K562 (cell line): Measurements from ENCODE around the gene ZNF264. TPM values are rescaled to one million over a fixed set of nuclear protein-coding genes. Genes with fewer than 3 reads are reported as not detected.

Experiments used
- ARID3A ChIP-seq: IDR thresholded peaks from 2 replicates; pipeline ENCODE4 v1.6.1; 2012; ENCODE audit warnings: low read depth, low read length, improper control_type of control experiment, borderline replicate concordance
- ASH1L ChIP-seq: fragments of 450-650 bp; IDR thresholded peaks from 2 replicates; pipeline ENCODE4 v1.6.1; 2018; ENCODE audit warnings: borderline replicate concordance, mild to moderate bottlenecking, low read depth; ENCODE audit not compliant: partially characterized antibody
- KDM4B ChIP-seq, 2 experiments: fragments of 450-650 bp in 1 of 2; sonication (generic) in 1 of 2; IDR thresholded peaks; 2 replicates each; pipeline ENCODE4 v1.6.1; 2016 to 2017; ENCODE audit warnings: borderline replicate concordance in 2 of 2, antibody characterized with exemption in 1 of 2, low read depth in 1 of 2, mild to moderate bottlenecking in 1 of 2
- NFIC ChIP-seq: fragments of 450-650 bp; IDR thresholded peaks from 2 replicates; pipeline ENCODE4 v1.6.1; 2017; ENCODE audit warnings: mild to moderate bottlenecking, inconsistent platforms
- PKNOX1 ChIP-seq: fragments of 450-650 bp; IDR thresholded peaks from 2 replicates; pipeline ENCODE4 v1.6.1; 2016
- SMAD2 ChIP-seq: fragments of 150-350 bp; IDR thresholded peaks from 2 replicates; pipeline ENCODE4 v1.6.1; 2014; ENCODE audit warnings: low read depth, mild to moderate bottlenecking, low read length
- SMARCC2 ChIP-seq: fragments of 450-650 bp; IDR thresholded peaks from 2 replicates; pipeline ENCODE4 v1.6.1; 2017; ENCODE audit warnings: antibody characterized with exemption, moderate library complexity, mild to moderate bottlenecking, low read depth
- SP1 ChIP-seq: sonication (generic); formaldehyde crosslinking; IDR thresholded peaks from 2 replicates; pipeline ENCODE4 v1.8.1; 2022; ENCODE audit warnings: mild to moderate bottlenecking, missing genetic modification reagents
- TARDBP ChIP-seq: fragments of 450-650 bp; IDR thresholded peaks from 2 replicates; pipeline ENCODE4 v1.6.1; 2016
- TOE1 ChIP-seq, 2 experiments: fragments of 450-650 bp in 1 of 2; sonication (generic) in 1 of 2; formaldehyde crosslinking in 1 of 2; IDR thresholded peaks; 2 replicates each; pipeline versions ENCODE4 v1.7.1 to v1.8.0; 2016 to 2022; ENCODE audit warnings: borderline replicate concordance in 2 of 2, mild to moderate bottlenecking in 2 of 2, antibody characterized with exemption in 1 of 2, inconsistent platforms in 1 of 2, low read depth in 1 of 2, missing genetic modification reagents in 1 of 2, moderate library complexity in 1 of 2
- TRIM24 ChIP-seq, 2 experiments: fragments of 450-650 bp; IDR thresholded peaks; 2 replicates each; pipeline ENCODE4 v1.6.1; 2016
- ZC3H8 ChIP-seq: fragments of 450-650 bp; IDR thresholded peaks from 2 replicates; pipeline ENCODE4 v1.6.1; 2017
- ZNF174 ChIP-seq: fragments of 250-450 bp; sonication (Bioruptor Pico); IDR thresholded peaks from 2 replicates; pipeline ENCODE4 v1.4.0; 2020; ENCODE audit warnings: mild to moderate bottlenecking
- ZNF449 ChIP-seq: fragments of 250-450 bp; sonication (Bioruptor Pico); IDR thresholded peaks from 2 replicates; pipeline ENCODE4 v1.8.0; 2022; ENCODE audit warnings: moderate library complexity, mild to moderate bottlenecking, inconsistent platforms
- ZNF785 ChIP-seq: fragments of 250-450 bp; sonication (Bioruptor Pico); IDR thresholded peaks from 2 replicates; pipeline ENCODE4 v1.4.0; 2020; ENCODE audit warnings: mild to moderate bottlenecking
- polyA plus RNA-seq, 8 experiments: library from polyadenylated mRNA; depleted of rRNA in 4 of 8; stranded (reverse) in 5 of 8; unstranded in 3 of 8; fragments of >200 nt; fragmentation: Nextera tagmentation in 2 of 8; fragmentation: Illumina TruSeq in 1 of 8; extraction: Ambion mirVana in 2 of 8; extraction: Trizol in 1 of 8; gene quantifications; 2 replicates each; pipeline versions ENCODE4 v1.2.1 to v1.2.3, GENCODE V29; 2011 to 2014; ENCODE audit warnings: inconsistent platforms in 1 of 8, missing spikeins in 1 of 8
- total RNA-seq, 7 experiments: library from RNA; depleted of rRNA in 6 of 7; stranded (reverse); fragments of >200 nt in 6 of 7; fragmentation: Illumina TruSeq in 2 of 7; extraction: Trizol in 2 of 7; gene quantifications; 2 replicates each; pipeline versions ENCODE4 v1.2.1 to v1.2.3, GENCODE V29; 2011 to 2021; ENCODE audit warnings: low replicate concordance in 1 of 7
- TF ChIP-seq, protein P1 (sequence below): sonication (generic); formaldehyde crosslinking; IDR thresholded peaks from 2 replicates; pipeline ENCODE4 v1.8.1; 2023; ENCODE audit warnings: mild to moderate bottlenecking, missing genetic modification reagents
- TF ChIP-seq, protein P2 (sequence below): fragments of 450-650 bp; IDR thresholded peaks from 2 replicates; pipeline ENCODE4 v1.6.1; 2016; ENCODE audit warnings: antibody characterized with exemption
- TF ChIP-seq, protein P3 (sequence below): fragments of 450-650 bp; formaldehyde crosslinking; conservative IDR thresholded peaks from 2 replicates; pipeline ENCODE4 v1.4.0; 2022; ENCODE audit warnings: mild to moderate bottlenecking, missing genetic modification characterization

The ZNF264 gene
- total and polyA plus RNA-seq, 9 of the 15 experiments (the other 6 are each of a cell fraction or from before 2014, with no cell fraction given) = 0.08 to 7.9 (median 1.3) TPM

DNA sequence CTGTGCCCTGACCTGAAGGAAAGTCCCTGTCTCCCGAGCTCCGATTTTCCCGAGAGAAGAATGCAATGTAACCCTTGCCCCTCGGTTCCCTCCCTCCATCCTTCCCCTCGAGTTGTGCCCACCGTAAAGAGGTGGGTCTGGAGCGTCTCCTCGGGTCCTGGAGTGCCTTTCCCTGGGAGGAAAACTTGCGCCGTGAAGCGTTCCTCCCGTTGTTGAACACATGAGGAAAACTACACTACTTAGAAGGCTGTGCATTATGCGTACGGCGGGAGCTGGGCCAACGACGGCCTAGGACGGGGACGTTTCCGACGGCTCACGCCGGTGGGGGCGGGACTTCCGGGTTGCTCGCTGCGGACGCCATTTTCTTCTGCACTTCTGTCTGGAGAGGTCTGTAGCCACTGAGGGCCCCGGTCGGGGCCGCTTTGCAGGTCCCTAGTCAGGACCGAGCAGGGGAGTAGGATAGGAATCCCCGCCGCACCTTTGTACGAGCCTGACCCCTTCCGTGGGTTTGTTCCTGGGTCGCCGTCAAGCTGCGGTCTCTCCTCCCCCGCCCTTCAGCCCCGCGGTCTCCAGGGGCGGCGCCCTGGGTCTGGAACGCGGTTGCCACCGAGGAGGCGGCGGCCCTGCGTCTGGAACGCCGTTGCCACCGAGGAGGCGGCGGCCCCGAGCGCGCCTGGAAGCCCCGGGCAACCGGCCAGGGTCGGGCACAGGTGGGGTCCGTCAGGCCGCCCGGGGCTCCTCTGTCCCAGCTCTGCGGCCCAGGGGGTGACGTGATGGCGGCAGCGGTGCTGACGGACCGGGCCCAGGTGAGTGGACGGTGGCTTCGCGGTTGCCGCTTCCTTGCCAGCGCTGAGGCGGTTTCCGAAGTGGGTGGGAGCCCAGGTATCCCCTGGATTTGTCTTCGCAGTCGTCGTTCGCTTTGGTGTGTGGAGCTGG is at the start of gene ZNF264 (continued):
- TF ChIP-seq, protein P1, sequence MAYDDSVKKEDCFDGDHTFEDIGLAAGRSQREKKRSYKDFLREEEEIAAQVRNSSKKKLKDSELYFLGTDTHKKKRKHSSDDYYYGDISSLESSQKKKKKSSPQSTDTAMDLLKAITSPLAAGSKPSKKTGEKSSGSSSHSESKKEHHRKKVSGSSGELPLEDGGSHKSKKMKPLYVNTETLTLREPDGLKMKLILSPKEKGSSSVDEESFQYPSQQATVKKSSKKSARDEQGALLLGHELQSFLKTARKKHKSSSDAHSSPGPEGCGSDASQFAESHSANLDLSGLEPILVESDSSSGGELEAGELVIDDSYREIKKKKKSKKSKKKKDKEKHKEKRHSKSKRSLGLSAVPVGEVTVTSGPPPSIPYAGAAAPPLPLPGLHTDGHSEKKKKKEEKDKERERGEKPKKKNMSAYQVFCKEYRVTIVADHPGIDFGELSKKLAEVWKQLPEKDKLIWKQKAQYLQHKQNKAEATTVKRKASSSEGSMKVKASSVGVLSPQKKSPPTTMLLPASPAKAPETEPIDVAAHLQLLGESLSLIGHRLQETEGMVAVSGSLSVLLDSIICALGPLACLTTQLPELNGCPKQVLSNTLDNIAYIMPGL (CRISPR knock-in tag) = no peak
- TF ChIP-seq ZNF785 (no peak), SP1 (CRISPR knock-in tag) (no peak), PKNOX1 (0 out of 2 replicates have a peak, but pooled peaks have one; percentile 14), ZNF174 (CRISPR knock-in tag) (no peak), TARDBP (no peak), ASH1L (no peak), TRIM24 (IDR thresholded peaks at IDR 0.05) (no peak), ARID3A (no peak), ZNF449 (CRISPR knock-in tag) (no peak), NFIC (peak; percentile 78), SMAD2 (no peak), TOE1 (IDR thresholded peaks at IDR 0.05; ENCODE audit: borderline replicate concordance) (no peak), TOE1 (CRISPR knock-in tag; IDR thresholded peaks at IDR 0.05; ENCODE audit: borderline replicate concordance, low read depth) (no peak), SMARCC2 (no peak), KDM4B (IDR thresholded peaks at IDR 0.05; ENCODE audit: borderline replicate concordance in 2 of 2, low read depth in 1 of 2) (no peak), ZC3H8 (no peak)
- TF ChIP-seq, protein P2, sequence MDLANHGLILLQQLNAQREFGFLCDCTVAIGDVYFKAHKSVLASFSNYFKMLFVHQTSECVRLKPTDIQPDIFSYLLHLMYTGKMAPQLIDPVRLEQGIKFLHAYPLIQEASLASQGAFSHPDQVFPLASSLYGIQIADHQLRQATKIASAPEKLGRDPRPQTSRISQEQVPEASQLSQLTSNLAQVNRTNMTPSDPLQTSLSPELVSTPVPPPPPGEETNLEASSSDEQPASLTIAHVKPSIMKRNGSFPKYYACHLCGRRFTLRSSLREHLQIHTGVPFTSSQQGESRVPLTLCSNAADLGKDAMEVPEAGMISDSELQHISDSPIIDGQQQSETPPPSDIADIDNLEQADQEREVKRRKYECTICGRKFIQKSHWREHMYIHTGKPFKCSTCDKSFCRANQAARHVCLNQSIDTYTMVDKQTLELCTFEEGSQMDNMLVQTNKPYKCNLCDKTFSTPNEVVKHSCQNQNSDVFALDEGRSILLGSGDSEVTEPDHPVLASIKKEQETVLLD = no peak
- TF ChIP-seq, protein P3, sequence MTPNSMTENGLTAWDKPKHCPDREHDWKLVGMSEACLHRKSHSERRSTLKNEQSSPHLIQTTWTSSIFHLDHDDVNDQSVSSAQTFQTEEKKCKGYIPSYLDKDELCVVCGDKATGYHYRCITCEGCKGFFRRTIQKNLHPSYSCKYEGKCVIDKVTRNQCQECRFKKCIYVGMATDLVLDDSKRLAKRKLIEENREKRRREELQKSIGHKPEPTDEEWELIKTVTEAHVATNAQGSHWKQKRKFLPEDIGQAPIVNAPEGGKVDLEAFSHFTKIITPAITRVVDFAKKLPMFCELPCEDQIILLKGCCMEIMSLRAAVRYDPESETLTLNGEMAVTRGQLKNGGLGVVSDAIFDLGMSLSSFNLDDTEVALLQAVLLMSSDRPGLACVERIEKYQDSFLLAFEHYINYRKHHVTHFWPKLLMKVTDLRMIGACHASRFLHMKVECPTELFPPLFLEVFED = no peak
